HepG2 (cell line): Measurements from ENCODE around the gene NUDT22. TPM values are rescaled to one million over a fixed set of nuclear protein-coding genes. Genes with fewer than 3 reads are reported as not detected.

Experiments used
- AGO2 ChIP-seq: fragments of 200-400 bp; formaldehyde crosslinking; optimal IDR thresholded peaks from 2 replicates; pipeline ENCODE3; 2017; ENCODE audit warnings: mild to moderate bottlenecking, low read depth, low read length, moderate library complexity
- CBX1 ChIP-seq: IDR thresholded peaks from one replicate; pipeline ENCODE4 v1.6.1; 2016; ENCODE audit warnings: antibody characterized with exemption, low read depth
- GABPB1 ChIP-seq: IDR thresholded peaks from 2 replicates; pipeline ENCODE4 v1.6.1; 2016; ENCODE audit warnings: mild to moderate bottlenecking, missing genetic modification reagents, moderate library complexity, missing compliant biosample characterization
- HNF4G ChIP-seq, 2 experiments: sonication (generic) in 1 of 2; formaldehyde crosslinking in 1 of 2; IDR thresholded peaks; 2 replicates each; pipeline versions ENCODE4 v1.4.0 to v1.6.1; 2011 to 2020; ENCODE audit warnings: borderline replicate concordance in 2 of 2, low read depth in 2 of 2, mild to moderate bottlenecking in 2 of 2, low read length in 1 of 2, missing genetic modification reagents in 1 of 2, moderate library complexity in 1 of 2
- HNRNPK ChIP-seq: fragments of 200-400 bp; formaldehyde crosslinking; IDR thresholded peaks from 2 replicates; pipeline ENCODE4 v1.6.1; 2018; ENCODE audit warnings: low read length, low read depth, moderate library complexity, mild to moderate bottlenecking; ENCODE audit not compliant: poor library complexity, severe bottlenecking
- KDM5B ChIP-seq: sonication (generic); formaldehyde crosslinking; IDR thresholded peaks from 2 replicates; pipeline ENCODE4 v1.4.0; 2020; ENCODE audit warnings: missing genetic modification reagents, mild to moderate bottlenecking, borderline replicate concordance
- MAF1 ChIP-seq: sonication (generic); formaldehyde crosslinking; IDR thresholded peaks from 2 replicates; pipeline ENCODE4 v1.5.0; 2020; ENCODE audit warnings: missing genetic modification reagents, borderline replicate concordance
- MEIS2 ChIP-seq: sonication (generic); formaldehyde crosslinking; IDR thresholded peaks from 2 replicates; pipeline ENCODE4 v1.9.0; 2021; ENCODE audit warnings: mild to moderate bottlenecking, missing genetic modification reagents
- NFKB2 ChIP-seq: sonication (generic); formaldehyde crosslinking; IDR thresholded peaks from 2 replicates; pipeline ENCODE4 v1.4.0; 2020; ENCODE audit warnings: missing genetic modification reagents, borderline replicate concordance
- PATZ1 ChIP-seq: sonication (generic); formaldehyde crosslinking; IDR thresholded peaks from 2 replicates; pipeline ENCODE4 v1.4.0; 2020; ENCODE audit warnings: missing genetic modification reagents
- PAXIP1 ChIP-seq: sonication (generic); formaldehyde crosslinking; conservative IDR thresholded peaks from 2 replicates; pipeline ENCODE4 v1.4.0; 2020; ENCODE audit warnings: mild to moderate bottlenecking, missing genetic modification reagents, moderate library complexity
- SALL2 ChIP-seq: sonication (generic); formaldehyde crosslinking; IDR thresholded peaks from 2 replicates; pipeline ENCODE4 v1.8.1; 2023; ENCODE audit warnings: mild to moderate bottlenecking, missing genetic modification reagents, inconsistent platforms
- SAP130 ChIP-seq: IDR thresholded peaks from 2 replicates; pipeline ENCODE4 v1.6.1; 2016; ENCODE audit warnings: low read depth
- SNAPC2 ChIP-seq: sonication (generic); formaldehyde crosslinking; IDR thresholded peaks from 2 replicates; pipeline ENCODE4 v1.8.1; 2022; ENCODE audit warnings: mild to moderate bottlenecking, missing genetic modification reagents
- SOX5 ChIP-seq: IDR thresholded peaks from 2 replicates; pipeline ENCODE4 v1.6.1; 2016; ENCODE audit warnings: borderline replicate concordance
- TBX2 ChIP-seq: sonication (generic); formaldehyde crosslinking; IDR thresholded peaks from 2 replicates; pipeline ENCODE4 v1.5.0; 2020; ENCODE audit warnings: missing genetic modification reagents, mild to moderate bottlenecking, borderline replicate concordance
- TOPORS ChIP-seq: sonication (generic); formaldehyde crosslinking; IDR thresholded peaks from 2 replicates; pipeline ENCODE4 v1.8.0; 2023; ENCODE audit warnings: mild to moderate bottlenecking, missing genetic modification reagents
- ZNF136 ChIP-seq: sonication (generic); formaldehyde crosslinking; IDR thresholded peaks from 2 replicates; pipeline ENCODE4 v1.8.1; 2022; ENCODE audit warnings: low read depth, mild to moderate bottlenecking, moderate library complexity, missing genetic modification reagents
- ZNF691 ChIP-seq: sonication (generic); formaldehyde crosslinking; IDR thresholded peaks from 2 replicates; pipeline ENCODE4 v1.4.0; 2020; ENCODE audit warnings: missing genetic modification reagents, low read depth, mild to moderate bottlenecking, borderline replicate concordance
- polyA plus RNA-seq, 8 experiments: library from polyadenylated mRNA; depleted of rRNA in 3 of 8; stranded (reverse) in 7 of 8; unstranded in 1 of 8; fragments of >200 nt; fragmentation: Illumina TruSeq in 4 of 8; extraction: Trizol in 4 of 8; gene quantifications; 2 replicates each; pipeline versions ENCODE4 v1.2.1 to v1.2.3, GENCODE V29; 2011 to 2016; ENCODE audit warnings: low read depth in 4 of 8, missing spikeins in 1 of 8, mixed read lengths in 1 of 8; ENCODE audit not compliant: insufficient read depth in 1 of 8
- total RNA-seq, 5 experiments: library from RNA; depleted of rRNA; stranded (reverse); fragments of >200 nt; fragmentation: Illumina TruSeq; extraction: Trizol; gene quantifications; 2 replicates each; pipeline ENCODE4 v1.2.3, GENCODE V29; 2016; ENCODE audit warnings: low read depth in 1 of 5
- TF ChIP-seq, protein P1 (sequence below): IDR thresholded peaks from 2 replicates; pipeline ENCODE4 v1.6.1; 2016; ENCODE audit warnings: missing genetic modification reagents, missing compliant biosample characterization

Gene NUDT22
- total and polyA plus RNA-seq, 2 of the 13 experiments (the other 11 are each of a cell fraction or from before 2014, with no cell fraction given): 33.5 to 39.8 TPM

DNA sequence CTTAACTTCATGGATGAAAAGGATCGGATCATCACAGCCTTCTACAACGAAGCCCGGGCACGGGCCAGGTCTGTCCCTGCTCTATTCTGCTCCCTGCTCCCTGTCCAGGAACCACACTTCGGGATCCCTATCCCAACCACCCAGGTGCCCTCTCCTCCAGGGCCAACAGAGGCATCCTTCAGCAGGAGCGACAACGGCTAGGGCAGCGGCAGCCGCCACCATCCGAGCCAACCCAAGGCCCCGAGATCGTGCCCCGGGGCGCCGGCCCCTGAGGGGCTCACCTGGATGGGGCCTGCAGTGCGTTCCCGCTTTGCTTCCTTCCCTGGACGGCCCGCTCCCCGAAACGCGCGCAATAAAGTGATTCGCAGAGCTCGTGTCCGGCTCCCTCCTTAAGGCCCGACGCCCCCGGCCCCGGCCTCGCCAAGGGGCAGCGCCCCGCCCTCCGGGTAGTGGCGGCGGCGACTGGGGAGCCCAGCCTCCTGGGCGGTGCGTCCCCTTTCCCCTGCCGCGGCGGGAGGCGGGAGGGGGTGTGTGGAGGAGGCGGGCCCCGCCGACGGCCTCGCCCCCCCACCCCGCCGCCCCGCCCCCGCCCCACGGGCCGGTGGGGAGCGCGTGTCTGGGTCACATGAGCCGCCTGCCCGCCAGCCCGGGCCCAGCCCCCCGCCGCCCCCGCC, 8.0 kb downstream of the NUDT22 start, which contains the start of gene VEGFB (continued):
- TF ChIP-seq, protein P1, sequence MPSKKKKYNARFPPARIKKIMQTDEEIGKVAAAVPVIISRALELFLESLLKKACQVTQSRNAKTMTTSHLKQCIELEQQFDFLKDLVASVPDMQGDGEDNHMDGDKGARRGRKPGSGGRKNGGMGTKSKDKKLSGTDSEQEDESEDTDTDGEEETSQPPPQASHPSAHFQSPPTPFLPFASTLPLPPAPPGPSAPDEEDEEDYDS (CRISPR knock-in tag): 0 out of 2 replicates have a peak, but pooled peaks have one; percentile 41
- no peak for TF ChIP-seq MAF1 (CRISPR knock-in tag)
- 0 out of 2 replicates have a peak, but pooled peaks have one; percentile 17 for TF ChIP-seq SOX5 (CRISPR knock-in tag)
- 0 out of 2 replicates have a peak, but pooled peaks have one; percentile 31 for TF ChIP-seq ZNF136
- TF ChIP-seq CBX1: no peak
- peak; percentile 64 for TF ChIP-seq PATZ1 (CRISPR knock-in tag)
- TF ChIP-seq NFKB2 (CRISPR knock-in tag): peak; percentile 27; the same call in 1 of the 2 replicates
- TF ChIP-seq HNRNPK: peak; percentile 36
- no peak for TF ChIP-seq HNF4G (IDR thresholded peaks at IDR 0.05; ENCODE audit: borderline replicate concordance, low read depth, low read length)
- TF ChIP-seq HNF4G (CRISPR knock-in tag; IDR thresholded peaks at IDR 0.05; ENCODE audit: borderline replicate concordance, low read depth): no peak
- 0 out of 2 replicates have a peak, but pooled peaks have one; percentile 5 for TF ChIP-seq SNAPC2 (CRISPR knock-in tag)
- TF ChIP-seq AGO2: peak; percentile 78
- TF ChIP-seq PAXIP1 (CRISPR knock-in tag): 0 out of 2 replicates have a peak, but pooled peaks have one; percentile 10
- TF ChIP-seq SAP130 (CRISPR knock-in tag): peak; percentile 28; the same call in 1 of the 2 replicates
- TF ChIP-seq SALL2: 0 out of 2 replicates have a peak, but pooled peaks have one; percentile 17
- TF ChIP-seq TBX2 (CRISPR knock-in tag): no peak
- TF ChIP-seq MEIS2 (CRISPR knock-in tag): peak; percentile 30; the same call in 1 of the 2 replicates
- TF ChIP-seq GABPB1 (CRISPR knock-in tag): peak; percentile 50; the same call in 1 of the 2 replicates
- TF ChIP-seq TOPORS (CRISPR knock-in tag): peak; percentile 3; the same call in 1 of the 2 replicates
- 0 out of 2 replicates have a peak, but pooled peaks have one; percentile 42 for TF ChIP-seq ZNF691 (CRISPR knock-in tag)
- peak; percentile 22; the same call in 1 of the 2 replicates for TF ChIP-seq KDM5B (CRISPR knock-in tag)
